ENCODE measurements around the gene FZD4. TPM values are rescaled to one million over a fixed set of nuclear protein-coding genes. Genes with fewer than 3 reads are reported as not detected.
"Not testable (repeated sequence)": the region's sequence is repeated elsewhere in the genome, so short reads cannot be mapped to it uniquely, and the experiment has no call there.

The FZD4 gene
- total RNA-seq, result 10 to 100 TPM; 42.4 to 49.1 TPM
- long read RNA-seq, donor 1, full-length matches to known transcripts, result 2 of 12 reads
- long read RNA-seq, donor 1, partial matches to known transcripts, result 0 of 12 reads
- long read RNA-seq, donor 1, other reads (novel, unspliced or antisense), result 10 of 12 reads
- long read RNA-seq, donor 2, full-length matches to known transcripts, result 4 of 16 reads
- long read RNA-seq, donor 2, partial matches to known transcripts, result 0 of 16 reads
- long read RNA-seq, donor 2, other reads (novel, unspliced or antisense), result 12 of 16 reads

- intact Hi-C loops (cut with DNase I), result no loop called here
- DNase-seq (ENCODE audit: low spot score), result peak; percentile 96
These were observed at the start of gene FZD4 for GRCh38 chr11:86955361-86956120. TSS of gene FZD4 (minus strand) at chr11:86955395. CDS start at chr11:86955085, 310 bp downstream.

GRCh38 chr11:87004281-87004680 lies 49.1 kb upstream of the FZD4 start:
- DNase-seq (ENCODE audit: low spot score); intact Hi-C loops (cut with DNase I): not testable (repeated sequence)

GRCh38 chr11:87002918-87003317 lies 47.7 kb upstream of the FZD4 start:
- intact Hi-C loops (cut with DNase I), result no loop called here
- DNase-seq (ENCODE audit: low spot score), result no peak

- intact Hi-C loops (cut with DNase I), result no loop called here
- DNase-seq (ENCODE audit: low spot score), result no peak
These were observed 44.9 kb upstream of the FZD4 start for GRCh38 chr11:86999859-87000753.

GRCh38 chr11:86999388-86999787 lies 44.2 kb upstream of the FZD4 start:
- intact Hi-C loops (cut with DNase I), result no loop called here
- no peak for DNase-seq (ENCODE audit: low spot score)

- intact Hi-C loops (cut with DNase I), result no loop called here
- no peak for DNase-seq (ENCODE audit: low spot score)
These were observed 41.9 kb upstream of the FZD4 start for GRCh38 chr11:86996953-86997570.

GRCh38 chr11:86993031-86993430 lies 37.8 kb upstream of the FZD4 start:
- DNase-seq (ENCODE audit: low spot score), result no peak
- intact Hi-C loops (cut with DNase I), result no loop called here

GRCh38 chr11:86992340-86992739 lies 37.1 kb upstream of the FZD4 start:
- intact Hi-C loops (cut with DNase I); DNase-seq (ENCODE audit: low spot score): not testable (repeated sequence)

GRCh38 chr11:86991341-86991740 lies 36.1 kb upstream of the FZD4 start:
- DNase-seq (ENCODE audit: low spot score), result no peak
- intact Hi-C loops (cut with DNase I), result no loop called here

- no peak for DNase-seq (ENCODE audit: low spot score)
These were observed 35.3 kb upstream of the FZD4 start for GRCh38 chr11:86990515-86990914.

GRCh38 chr11:86990031-86990430 lies 34.8 kb upstream of the FZD4 start:
- intact Hi-C loops (cut with DNase I), result no loop called here

More at GRCh38 chr11:86990515-86990914, 35.3 kb upstream of the FZD4 start:
- intact Hi-C loops (cut with DNase I), result no loop called here

GRCh38 chr11:86988351-86988881 lies 33.2 kb upstream of the FZD4 start:
- no peak for DNase-seq (ENCODE audit: low spot score)
- intact Hi-C loops (cut with DNase I), result no loop called here

More at GRCh38 chr11:86990031-86990430, 34.8 kb upstream of the FZD4 start:
- DNase-seq (ENCODE audit: low spot score), result no peak

GRCh38 chr11:86987679-86988078 lies 32.5 kb upstream of the FZD4 start:
- intact Hi-C loops (cut with DNase I), result no loop called here

GRCh38 chr11:86984701-86985100 lies 29.5 kb upstream of the FZD4 start:
- intact Hi-C loops (cut with DNase I), result no loop called here
- no peak for DNase-seq (ENCODE audit: low spot score)

More at GRCh38 chr11:86987679-86988078, 32.5 kb upstream of the FZD4 start:
- DNase-seq (ENCODE audit: low spot score), result no peak

- no peak for DNase-seq (ENCODE audit: low spot score)
- intact Hi-C loops (cut with DNase I), result no loop called here
These were observed 27.9 kb upstream of the FZD4 start for GRCh38 chr11:86983021-86983488.

GRCh38 chr11:86981777-86982540 lies 26.8 kb upstream of the FZD4 start:
- no peak for DNase-seq (ENCODE audit: low spot score)
- intact Hi-C loops (cut with DNase I), result no loop called here

GRCh38 chr11:86980086-86980796 lies 25.0 kb upstream of the FZD4 start:
- intact Hi-C loops (cut with DNase I), result no loop called here

More at GRCh38 chr11:86980086-86980796, 25.0 kb upstream of the FZD4 start:
- DNase-seq (ENCODE audit: low spot score), result no peak
